A673 (cell line): ENCODE data around the gene RRM2. TPM values are rescaled to one million over a fixed set of nuclear protein-coding genes. Genes with fewer than 3 reads are reported as not detected.

Experiments
- BruUV-seq: library from RNA; stranded (reverse); fragments of 400-500 nt; replicated peaks from 2 replicates; lab custom pipeline; 2021; lab: Mats Ljungman, UMichigan
- CTCF ChIA-PET: fragments of 300-600 bp; sonication (Branson Sonifier 250); formaldehyde crosslinking; loops from one replicate; lab custom pipeline; 2022; ENCODE audit warnings: antibody characterized with exemption; lab: Charles Lee
- POLR2A ChIA-PET: fragments of 300-600 bp; sonication (Branson Sonifier 250); formaldehyde crosslinking; loops from one replicate; lab custom pipeline; 2022; ENCODE audit warnings: antibody characterized with exemption; ENCODE audit not compliant: low non-redundant PET; lab: Charles Lee
- DNase-seq: peaks from one replicate; pipeline ENCODE4 v3.0.0-alpha.2; 2015; ENCODE audit warnings: low spot score
- H3K27ac ChIP-seq: fragments of 200-600 bp; sonication (generic); 2 replicates; pipeline ENCODE4 v1.5.1; 2016; ENCODE audit warnings: mixed run types, low read depth, mild to moderate bottlenecking, mixed read lengths, antibody characterized with exemption, low read length; ENCODE audit not compliant: poor library complexity, severe bottlenecking
- H3K27me3 ChIP-seq: fragments of 200-600 bp; sonication (generic); replicated peaks from 2 replicates; pipeline ENCODE4 v1.6.1; 2017; ENCODE audit warnings: mixed run types, low read depth, mild to moderate bottlenecking, mixed read lengths, antibody characterized with exemption, low read length; ENCODE audit not compliant: insufficient read depth, poor library complexity
- H3K36me3 ChIP-seq: fragments of 200-600 bp; sonication (generic); 2 replicates; pipeline ENCODE4 v1.6.1; 2016; ENCODE audit warnings: mixed run types, mild to moderate bottlenecking, mixed read lengths, antibody characterized with exemption, low read length; ENCODE audit not compliant: insufficient read depth, poor library complexity, severe bottlenecking
- H3K4me1 ChIP-seq: fragments of 200-600 bp; sonication (generic); 2 replicates; pipeline ENCODE4 v1.6.1; 2017; ENCODE audit warnings: mixed run types, mild to moderate bottlenecking, mixed read lengths, antibody characterized with exemption, low read length; ENCODE audit not compliant: insufficient read depth, poor library complexity, severe bottlenecking
- H3K4me3 ChIP-seq: fragments of 200-600 bp; sonication (generic); 2 replicates; pipeline ENCODE4 v1.5.1; 2016; ENCODE audit warnings: low read depth, mixed run types, mild to moderate bottlenecking, mixed read lengths, low read length; ENCODE audit not compliant: poor library complexity, severe bottlenecking
- H3K9me3 ChIP-seq: fragments of 200-600 bp; sonication (generic); 2 replicates; pipeline ENCODE4 v1.6.1; 2016; ENCODE audit warnings: mixed run types, low read depth, mild to moderate bottlenecking, mixed read lengths, antibody characterized with exemption, low read length; ENCODE audit not compliant: poor library complexity, severe bottlenecking
- EZH2 ChIP-seq: fragments of 200-600 bp; sonication (generic); IDR thresholded peaks from 2 replicates; pipeline ENCODE4 v1.6.1; 2017; ENCODE audit warnings: borderline replicate concordance, low read depth, mild to moderate bottlenecking, mixed read lengths, antibody characterized with exemption, low read length; ENCODE audit not compliant: poor library complexity, severe bottlenecking
- intact Hi-C: fragments of 100-400 bp; cut with micrococcal nuclease; formaldehyde crosslinking; loops from one replicate; pipeline ENCODE4 v1.10.0; 2022; ENCODE audit not compliant: unreplicated experiment
- total RNA-seq: library from RNA; stranded (reverse); gene quantifications from 2 replicates; pipeline ENCODE4 v1.2.3, GENCODE V29; 2021
- TF ChIP-seq, protein P1 (sequence below): fragments of 300-800, 200-600 bp; sonication (generic); conservative IDR thresholded peaks from 2 replicates; pipeline ENCODE4 v1.5.1; 2017; ENCODE audit warnings: low read depth, mild to moderate bottlenecking, antibody characterized with exemption, low read length, moderate library complexity, mixed read lengths

The RRM2 gene
- total RNA-seq, 1 experiment from 2014 or later: 486 TPM

DNA sequence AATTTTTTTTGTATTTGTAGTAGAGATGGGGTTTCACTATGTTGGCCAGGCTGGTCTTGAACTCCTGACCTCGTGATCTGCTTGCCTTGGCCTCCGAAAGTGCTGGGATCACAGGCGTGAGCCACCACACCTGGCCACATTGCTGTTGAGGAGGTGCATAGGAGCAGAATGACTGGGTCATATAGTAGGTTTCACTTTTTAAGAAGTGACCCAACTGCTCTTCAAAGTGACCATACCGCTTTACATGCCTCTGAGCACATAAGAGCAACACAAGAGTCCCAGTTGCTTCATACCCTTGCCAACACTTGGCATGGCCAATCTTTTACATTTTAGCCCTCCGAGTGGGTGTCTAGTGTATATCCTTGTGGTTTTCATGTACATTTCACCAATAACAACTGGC is 28.9 kb downstream of the RRM2 start:
- Histone ChIP-seq H3K4me1 (no peaks in the 10 kb centered on the region), H3K36me3 (no peaks in the 10 kb centered on the region), H3K27me3 (no peaks in the 10 kb centered on the region), H3K9me3 (no peaks in the 10 kb centered on the region), H3K27ac (no peak overlapping the region), H3K4me3 (no peak overlapping the region)
- BruUV-seq: no TSS peak
- ChIA-PET CTCF (no interaction called here), POLR2A (no interaction called here)
- TF ChIP-seq, protein P1, sequence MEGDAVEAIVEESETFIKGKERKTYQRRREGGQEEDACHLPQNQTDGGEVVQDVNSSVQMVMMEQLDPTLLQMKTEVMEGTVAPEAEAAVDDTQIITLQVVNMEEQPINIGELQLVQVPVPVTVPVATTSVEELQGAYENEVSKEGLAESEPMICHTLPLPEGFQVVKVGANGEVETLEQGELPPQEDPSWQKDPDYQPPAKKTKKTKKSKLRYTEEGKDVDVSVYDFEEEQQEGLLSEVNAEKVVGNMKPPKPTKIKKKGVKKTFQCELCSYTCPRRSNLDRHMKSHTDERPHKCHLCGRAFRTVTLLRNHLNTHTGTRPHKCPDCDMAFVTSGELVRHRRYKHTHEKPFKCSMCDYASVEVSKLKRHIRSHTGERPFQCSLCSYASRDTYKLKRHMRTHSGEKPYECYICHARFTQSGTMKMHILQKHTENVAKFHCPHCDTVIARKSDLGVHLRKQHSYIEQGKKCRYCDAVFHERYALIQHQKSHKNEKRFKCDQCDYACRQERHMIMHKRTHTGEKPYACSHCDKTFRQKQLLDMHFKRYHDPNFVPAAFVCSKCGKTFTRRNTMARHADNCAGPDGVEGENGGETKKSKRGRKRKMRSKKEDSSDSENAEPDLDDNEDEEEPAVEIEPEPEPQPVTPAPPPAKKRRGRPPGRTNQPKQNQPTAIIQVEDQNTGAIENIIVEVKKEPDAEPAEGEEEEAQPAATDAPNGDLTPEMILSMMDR: no peak
- no peak for TF ChIP-seq EZH2
- intact Hi-C loops: no loop called here
- DNase-seq: no peak

DNA sequence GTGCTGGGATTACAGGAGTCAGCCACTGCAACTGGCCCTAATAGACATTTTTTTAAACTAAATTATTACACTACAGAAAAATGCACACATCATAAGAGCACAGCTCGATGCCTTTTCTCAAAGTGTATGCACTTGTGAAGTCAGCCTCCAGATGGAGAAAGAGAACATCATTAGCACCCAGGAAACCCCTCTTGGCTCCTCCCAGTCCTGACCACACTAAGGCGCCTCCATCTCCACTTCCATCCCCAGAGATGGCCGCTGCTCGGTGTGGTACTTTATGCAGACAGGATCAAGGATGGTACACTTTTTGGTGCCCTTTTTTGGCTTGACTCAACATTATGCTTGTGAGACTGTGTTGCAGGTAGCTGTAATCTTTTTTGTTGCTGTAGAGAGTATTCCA is 34.8 kb downstream of the RRM2 start:
- intact Hi-C loops: no loop called here
- DNase-seq: no peak
- Histone ChIP-seq H3K4me1 (peaks cover 15% of the 10 kb centered on the region), H3K27ac (no peak overlapping the region), H3K27me3 (no peaks in the 10 kb centered on the region), H3K36me3 (no peaks in the 10 kb centered on the region), H3K9me3 (no peaks in the 10 kb centered on the region), H3K4me3 (no peak overlapping the region)
- POLR2A ChIA-PET: no interaction called here
- no TSS peak for BruUV-seq
- TF ChIP-seq EZH2: no peak
- CTCF ChIA-PET: no interaction called here

DNA sequence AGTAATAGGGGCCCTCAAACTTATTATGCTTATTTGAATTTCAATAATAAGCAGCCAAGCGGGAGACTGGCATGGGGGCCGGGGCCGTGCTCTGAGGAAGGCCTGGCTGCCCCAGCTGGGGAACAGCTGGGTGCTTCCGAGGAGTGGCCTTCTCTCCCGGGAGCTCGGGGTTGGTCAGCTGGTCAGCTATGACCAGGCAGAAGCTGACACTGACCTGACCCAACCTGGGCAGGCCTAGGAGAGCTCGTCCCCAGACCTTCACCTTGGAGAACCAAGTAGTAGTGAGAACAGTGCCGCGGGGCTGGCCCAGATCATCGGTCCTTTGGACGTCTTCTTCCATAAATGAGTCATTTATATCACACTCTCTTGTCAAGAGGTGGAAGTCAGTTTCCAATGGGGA is 36.1 kb downstream of the RRM2 start:
- DNase-seq: no peak
- TF ChIP-seq EZH2: no peak
- TF ChIP-seq, protein P1: no peak
- intact Hi-C loops: no loop called here
- Histone ChIP-seq H3K9me3 (no peaks in the 10 kb centered on the region), H3K36me3 (no peaks in the 10 kb centered on the region), H3K4me3 (no peak overlapping the region), H3K27me3 (no peaks in the 10 kb centered on the region), H3K27ac (no peak overlapping the region), H3K4me1 (peaks cover 15% of the 10 kb centered on the region)
- POLR2A ChIA-PET: no interaction called here
- no TSS peak for BruUV-seq
- CTCF ChIA-PET: interaction anchor here (0.5 kb wide), 1 partner anchor 157 kb away, joined by 4 read pairs; no protein-coding TSS in a partner anchor

DNA sequence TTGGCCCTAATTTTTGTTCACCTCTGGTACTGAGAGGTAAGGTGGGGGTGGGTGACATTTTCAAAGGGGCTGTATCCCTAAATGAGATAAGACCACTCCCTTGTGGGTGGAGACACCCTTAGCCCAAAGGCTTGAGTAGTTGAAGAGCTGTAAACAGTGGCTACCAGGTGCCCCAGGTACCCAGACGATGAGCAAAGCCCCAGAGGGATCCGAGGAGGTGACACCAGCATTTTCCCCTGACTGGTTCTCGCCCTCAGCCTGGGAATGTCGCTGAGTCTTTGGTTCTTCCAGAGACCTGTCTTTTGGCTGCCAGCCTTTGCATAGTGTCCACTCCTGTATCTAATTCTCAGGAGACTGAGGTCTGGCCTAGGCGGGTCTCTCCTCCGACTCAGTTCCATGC is 36.5 kb downstream of the RRM2 start:
- no TSS peak for BruUV-seq
- Histone ChIP-seq H3K27ac (no peak overlapping the region), H3K4me1 (peaks cover 15% of the 10 kb centered on the region), H3K27me3 (no peaks in the 10 kb centered on the region), H3K4me3 (no peak overlapping the region), H3K36me3 (no peaks in the 10 kb centered on the region), H3K9me3 (no peaks in the 10 kb centered on the region)
- CTCF ChIA-PET: interaction anchor here (0.8 kb wide), 1 partner anchor 276 kb away, joined by 3 read pairs; no protein-coding TSS in a partner anchor
- DNase-seq: no peak
- POLR2A ChIA-PET: no interaction called here
- intact Hi-C loops: no loop called here
- no peak for TF ChIP-seq EZH2
- TF ChIP-seq, protein P1: no peak
